ENCODE measurements around the gene SPACA1. TPM values are rescaled to one million over a fixed set of nuclear protein-coding genes. Genes with fewer than 3 reads are reported as not detected.
A peak's percentile ranks its signal among the peaks of the same experiment; 100 is the strongest.
"Not testable (repeated sequence)": the region's sequence is repeated elsewhere in the genome, so short reads cannot be mapped to it uniquely, and the experiment has no call there.

Gene SPACA1
- total RNA-seq (2022) (not detected in 2 replicates), Bru-seq, nascent RNA (not detected), BruChase-seq, experiment 1, labeled RNA remaining after a 6-hour chase (not detected), BruChase-seq, experiment 2, labeled RNA remaining after a 2-hour chase (not detected)
- long read RNA-seq, result 0 reads

- ChIA-PET POLR2A (no interaction called here), CTCF (no interaction called here)
- TF ChIP-seq, protein P1, sequence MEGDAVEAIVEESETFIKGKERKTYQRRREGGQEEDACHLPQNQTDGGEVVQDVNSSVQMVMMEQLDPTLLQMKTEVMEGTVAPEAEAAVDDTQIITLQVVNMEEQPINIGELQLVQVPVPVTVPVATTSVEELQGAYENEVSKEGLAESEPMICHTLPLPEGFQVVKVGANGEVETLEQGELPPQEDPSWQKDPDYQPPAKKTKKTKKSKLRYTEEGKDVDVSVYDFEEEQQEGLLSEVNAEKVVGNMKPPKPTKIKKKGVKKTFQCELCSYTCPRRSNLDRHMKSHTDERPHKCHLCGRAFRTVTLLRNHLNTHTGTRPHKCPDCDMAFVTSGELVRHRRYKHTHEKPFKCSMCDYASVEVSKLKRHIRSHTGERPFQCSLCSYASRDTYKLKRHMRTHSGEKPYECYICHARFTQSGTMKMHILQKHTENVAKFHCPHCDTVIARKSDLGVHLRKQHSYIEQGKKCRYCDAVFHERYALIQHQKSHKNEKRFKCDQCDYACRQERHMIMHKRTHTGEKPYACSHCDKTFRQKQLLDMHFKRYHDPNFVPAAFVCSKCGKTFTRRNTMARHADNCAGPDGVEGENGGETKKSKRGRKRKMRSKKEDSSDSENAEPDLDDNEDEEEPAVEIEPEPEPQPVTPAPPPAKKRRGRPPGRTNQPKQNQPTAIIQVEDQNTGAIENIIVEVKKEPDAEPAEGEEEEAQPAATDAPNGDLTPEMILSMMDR (IDR thresholded peaks at IDR 0.05; ENCODE audit: unreplicated experiment), result no peak
- no peaks in the 10 kb centered on the region for H3K27me3 Mint-ChIP-seq (ENCODE audit: insufficient read depth, unreplicated experiment)
- DNase-seq (ENCODE audit: unreplicated experiment), result no peak
- no peak within 1 kb of the TSS for H3K4me3 Mint-ChIP-seq (ENCODE audit: unreplicated experiment)
- H3K27ac Mint-ChIP-seq (ENCODE audit: low read depth, unreplicated experiment), result no peak within 1 kb of the TSS
- intact Hi-C loops (cut with micrococcal nuclease), result no loop called here
- H3K9me3 Mint-ChIP-seq (ENCODE audit: unreplicated experiment), result peaks cover 5% of the 10 kb centered on the region
- H3K4me1 Mint-ChIP-seq (ENCODE audit: insufficient read depth, unreplicated experiment), result peaks cover 7% of the 10 kb centered on the region
- H3K36me3 Mint-ChIP-seq (ENCODE audit: insufficient read depth, unreplicated experiment), result no peaks in the 10 kb centered on the region
- BruUV-seq (replicated peaks), result no TSS peak
Measured at GRCh38 chr6:88047510-88048150, at the start of gene SPACA1. Gene SPACA1, plus strand, starts transcription at chr6:88047841. Its CDS starts 65 bp downstream, at chr6:88047906.

- Mint-ChIP-seq H3K27me3 (ENCODE audit: insufficient read depth, unreplicated experiment) (no peaks in the 10 kb centered on the region), H3K4me3 (ENCODE audit: unreplicated experiment) (no peak overlapping the region), H3K4me1 (ENCODE audit: insufficient read depth, unreplicated experiment) (peaks cover 8% of the 10 kb centered on the region), H3K36me3 (ENCODE audit: insufficient read depth, unreplicated experiment) (peaks cover 6% of the 10 kb centered on the region), H3K27ac (ENCODE audit: low read depth, unreplicated experiment) (no peak overlapping the region), H3K9me3 (ENCODE audit: unreplicated experiment) (no peaks in the 10 kb centered on the region)
- CTCF ChIA-PET, result no interaction called here
- intact Hi-C loops (cut with micrococcal nuclease), result no loop called here
- DNase-seq (ENCODE audit: unreplicated experiment), result no peak
- BruUV-seq (replicated peaks), result no TSS peak
- TF ChIP-seq, protein P1 (IDR thresholded peaks at IDR 0.05; ENCODE audit: unreplicated experiment), result no peak
- POLR2A ChIA-PET, result no interaction called here
Measured at GRCh38 chr6:88000713-88001112, 46.9 kb upstream of the SPACA1 start.

DNA sequence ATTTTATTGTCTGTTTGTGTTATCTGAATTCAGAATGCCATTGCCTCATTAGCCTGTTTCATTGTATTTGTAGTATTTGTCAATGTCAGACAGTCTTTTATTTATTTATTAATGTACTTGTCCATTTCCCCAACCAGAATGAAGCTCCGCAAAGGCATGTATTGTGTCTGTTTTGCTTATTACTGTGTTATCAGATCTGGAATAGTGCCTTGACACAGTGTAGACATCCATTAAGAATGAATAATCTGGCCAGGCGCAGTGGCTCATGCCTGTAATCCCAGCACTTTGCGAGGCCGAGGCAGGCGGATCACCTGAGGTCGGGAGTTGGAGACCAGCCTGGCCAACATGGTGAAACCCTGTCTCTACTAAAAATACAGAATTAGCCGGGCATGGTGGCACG, 46.4 kb upstream of the SPACA1 start:
- H3K4me1 Mint-ChIP-seq (ENCODE audit: insufficient read depth, unreplicated experiment); H3K27me3 Mint-ChIP-seq (ENCODE audit: insufficient read depth, unreplicated experiment); H3K4me3 Mint-ChIP-seq (ENCODE audit: unreplicated experiment); intact Hi-C loops (cut with micrococcal nuclease); CTCF ChIA-PET; H3K36me3 Mint-ChIP-seq (ENCODE audit: insufficient read depth, unreplicated experiment); BruUV-seq (replicated peaks); DNase-seq (ENCODE audit: unreplicated experiment); H3K9me3 Mint-ChIP-seq (ENCODE audit: unreplicated experiment); H3K27ac Mint-ChIP-seq (ENCODE audit: low read depth, unreplicated experiment); POLR2A ChIA-PET: not testable (repeated sequence)

GRCh38 chr6:88004707-88005106, 42.9 kb upstream of the SPACA1 start:
- intact Hi-C loops (cut with micrococcal nuclease), result no loop called here

More at GRCh38 chr6:88004707-88005106, 42.9 kb upstream of the SPACA1 start:
- ChIA-PET POLR2A (no interaction called here), CTCF (no interaction called here)
- no TSS peak for BruUV-seq (replicated peaks)
- Mint-ChIP-seq H3K9me3 (ENCODE audit: unreplicated experiment) (no peaks in the 10 kb centered on the region), H3K27ac (ENCODE audit: low read depth, unreplicated experiment) (peak overlapping the region; percentile 2), H3K4me1 (ENCODE audit: insufficient read depth, unreplicated experiment) (peaks cover 21% of the 10 kb centered on the region), H3K36me3 (ENCODE audit: insufficient read depth, unreplicated experiment) (peaks cover 6% of the 10 kb centered on the region), H3K27me3 (ENCODE audit: insufficient read depth, unreplicated experiment) (no peaks in the 10 kb centered on the region), H3K4me3 (ENCODE audit: unreplicated experiment) (no peak overlapping the region)
- TF ChIP-seq, protein P1 (IDR thresholded peaks at IDR 0.05; ENCODE audit: unreplicated experiment), result no peak
- peak; percentile 54 for DNase-seq (ENCODE audit: unreplicated experiment)
